Upper lobe of right lung (tissue), 1 donor: ENCODE results near the gene IQSEC1. TPM values are rescaled to one million over a fixed set of nuclear protein-coding genes. Genes with fewer than 3 reads are reported as not detected.

Experiments
- ATAC-seq: fragments of 200-7000 bp; cut with Tn5 transposase; one replicate; pipeline ENCODE4 v1.9.1; 2020; ENCODE audit warnings: mild to moderate bottlenecking, moderate library complexity
- DNase-seq: peaks from one replicate; pipeline ENCODE4 v3.0.0-alpha.2; 2020
- H3K27ac ChIP-seq: fragments of 200-600 bp; one replicate; pipeline ENCODE4 v1.8.0; 2022
- H3K27me3 ChIP-seq: fragments of 200-600 bp; one replicate; pipeline ENCODE4 v1.8.0; 2022; ENCODE audit warnings: mild to moderate bottlenecking
- H3K36me3 ChIP-seq: fragments of 200-600 bp; one replicate; pipeline ENCODE4 v1.8.0; 2022
- H3K4me1 ChIP-seq: fragments of 200-600 bp; one replicate; pipeline ENCODE4 v1.8.0; 2022
- H3K4me3 ChIP-seq: fragments of 200-600 bp; one replicate; pipeline ENCODE4 v1.8.0; 2022; ENCODE audit warnings: mild to moderate bottlenecking
- H3K9me3 ChIP-seq: fragments of 200-600 bp; one replicate; pipeline ENCODE4 v1.8.0; 2022
- CTCF ChIP-seq: fragments of 200-600 bp; IDR thresholded peaks from one replicate; pipeline ENCODE4 v1.8.0; 2022; ENCODE audit warnings: antibody characterized with exemption
- intact Hi-C: fragments of 100-400 bp; cut with DNase I; formaldehyde crosslinking; loops from one replicate; pipeline ENCODE4 v1.11.0; 2022
- total RNA-seq: library from RNA; stranded (reverse); fragmentation: NEBNext Ultra II Directional; extraction: Animal tissue kit (Norgen Biotek cat#: 25700); gene quantifications from one replicate; pipeline ENCODE4 v1.2.1, GENCODE V29; 2021
- donor health status: DM: no; HTN: yes; CAD: no; lungs with severe emphysema.

Gene IQSEC1
- total RNA-seq, 1 donor from 2014 or later: 61.6 TPM

- no peak for TF ChIP-seq CTCF
- peak overlapping the region; percentile 61 for H3K27ac ChIP-seq
- no peak for DNase-seq
- H3K9me3 ChIP-seq: no peaks in the 10 kb centered on the region
- H3K27me3 ChIP-seq: no peaks in the 10 kb centered on the region
- intact Hi-C loops: no loop called here
- H3K4me3 ChIP-seq: no peak overlapping the region
- peaks cover 55% of the 10 kb centered on the region for H3K4me1 ChIP-seq
- ATAC-seq: no peak
- no peaks in the 10 kb centered on the region for H3K36me3 ChIP-seq
These were observed 60.1 kb downstream of the IQSEC1 start for GRCh38 chr3:13013151-13013561.

DNA sequence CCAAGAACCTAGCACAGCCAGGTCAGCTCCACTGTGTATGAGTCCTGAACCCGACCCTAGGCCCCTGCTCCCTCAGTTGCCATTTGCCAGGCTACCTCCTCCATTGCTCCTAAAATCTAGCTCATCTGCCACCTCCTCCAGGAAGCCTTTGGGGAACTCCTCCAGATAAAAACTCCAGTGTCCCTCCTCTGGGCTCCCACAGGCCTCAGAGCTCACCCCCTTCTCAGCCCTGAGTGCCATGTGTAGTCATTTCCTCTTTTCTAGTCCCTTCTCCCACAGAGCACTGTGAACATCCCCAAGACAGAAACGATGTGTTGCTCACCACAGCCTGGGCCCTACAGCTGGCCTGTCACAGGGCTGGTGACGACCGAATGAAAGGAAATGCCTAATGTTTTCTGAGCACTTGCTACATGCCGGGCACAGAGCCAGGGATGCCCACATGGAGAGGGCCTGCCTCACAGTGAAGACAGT is 61.0 kb downstream of the IQSEC1 start:
- H3K27me3 ChIP-seq: no peaks in the 10 kb centered on the region
- H3K4me3 ChIP-seq: no peak overlapping the region
- TF ChIP-seq CTCF: no peak
- no peaks in the 10 kb centered on the region for H3K36me3 ChIP-seq
- ATAC-seq (peak; percentile 78), DNase-seq (peak; percentile 89)
- H3K9me3 ChIP-seq: no peaks in the 10 kb centered on the region
- H3K27ac ChIP-seq: peak overlapping the region; percentile 61
- H3K4me1 ChIP-seq: peaks cover 52% of the 10 kb centered on the region
- intact Hi-C loops: no loop called here

DNA sequence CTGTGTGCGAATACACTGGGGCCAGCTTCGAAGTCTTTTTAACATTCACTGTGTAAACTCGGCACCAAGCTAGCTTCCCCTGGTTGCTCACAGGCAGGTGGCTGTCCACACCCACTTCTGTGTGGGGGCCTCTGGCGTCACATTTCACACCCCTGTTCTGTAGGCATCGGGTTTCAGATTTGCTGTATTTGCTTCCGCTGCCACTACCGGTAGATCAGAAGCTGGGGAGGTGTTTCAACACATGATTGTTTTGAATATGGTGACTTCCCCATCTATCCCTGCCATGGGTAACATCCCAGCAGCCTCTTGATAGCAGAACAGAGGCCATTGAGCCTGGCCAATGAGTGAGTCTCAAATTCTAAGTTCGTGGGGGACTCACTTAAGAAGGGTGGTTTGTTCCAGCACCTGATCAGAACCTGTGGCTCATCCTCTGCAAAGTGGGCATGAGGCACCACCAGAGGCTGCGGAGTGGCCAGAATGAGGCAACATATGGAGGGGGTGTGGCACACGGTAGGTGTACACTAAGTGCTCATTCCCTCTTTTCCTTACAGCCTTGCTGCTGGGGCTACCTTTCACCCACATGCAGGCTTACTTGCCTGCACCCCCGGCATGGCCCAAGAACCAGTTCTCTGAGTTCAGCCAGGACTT is 61.5 kb downstream of the IQSEC1 start:
- peak; percentile 82 for DNase-seq

DNA sequence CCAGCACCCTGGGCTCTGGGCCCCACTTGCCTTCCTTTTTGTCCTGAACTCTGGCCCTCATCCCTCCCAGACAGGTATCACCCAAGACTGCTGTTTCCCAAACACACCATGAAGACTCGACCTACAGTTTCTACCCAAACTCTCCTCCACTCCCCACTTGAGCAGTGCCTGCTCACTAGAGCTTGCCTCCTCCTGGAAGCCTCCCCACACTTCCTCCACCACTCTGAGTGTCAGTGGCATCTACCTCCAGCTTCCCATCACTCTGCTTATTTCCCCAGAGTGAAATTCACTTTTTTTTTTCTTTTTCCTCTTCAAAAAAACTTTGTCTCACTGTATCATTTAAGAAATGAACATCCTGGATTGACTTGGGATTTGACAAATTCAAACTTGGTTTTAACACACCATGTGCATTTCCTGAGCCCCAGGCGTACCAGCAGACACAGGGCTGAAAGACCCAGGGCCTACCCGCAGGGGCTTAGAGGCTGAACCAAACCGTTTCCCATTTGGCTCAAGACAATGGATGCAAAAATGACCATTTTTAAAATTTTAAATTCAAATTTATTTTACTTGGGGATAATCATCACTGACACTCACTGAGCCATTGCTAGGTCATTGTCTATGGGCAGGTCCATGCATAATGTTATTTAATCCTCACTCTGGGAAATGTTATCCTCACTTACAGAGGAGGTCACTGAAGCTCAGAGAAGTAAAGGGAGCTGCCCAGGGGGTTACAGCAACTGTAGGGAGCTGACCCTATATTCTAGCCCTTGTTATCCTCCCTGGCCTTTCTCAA is 62.3 kb downstream of the IQSEC1 start:
- Histone ChIP-seq H3K9me3 (no peaks in the 10 kb centered on the region), H3K4me3 (no peak overlapping the region), H3K27me3 (no peaks in the 10 kb centered on the region), H3K36me3 (no peaks in the 10 kb centered on the region), H3K27ac (peak overlapping the region; percentile 61), H3K4me1 (peaks cover 42% of the 10 kb centered on the region)
- intact Hi-C loops: no loop called here
- TF ChIP-seq CTCF: no peak
- ATAC-seq (no peak), DNase-seq (no peak)

More for the DNA sequence above, 61.5 kb downstream of the IQSEC1 start:
- Histone ChIP-seq H3K9me3 (no peaks in the 10 kb centered on the region), H3K4me1 (peaks cover 48% of the 10 kb centered on the region), H3K27me3 (no peaks in the 10 kb centered on the region), H3K36me3 (no peaks in the 10 kb centered on the region), H3K4me3 (no peak overlapping the region), H3K27ac (peak overlapping the region; percentile 61)
- no peak for TF ChIP-seq CTCF
- intact Hi-C loops: no loop called here
- peak; percentile 44 for ATAC-seq

- H3K4me1 ChIP-seq: peaks cover 38% of the 10 kb centered on the region
- no peak for TF ChIP-seq CTCF
- H3K4me3 ChIP-seq: no peak overlapping the region
- H3K9me3 ChIP-seq: no peaks in the 10 kb centered on the region
- intact Hi-C loops: no loop called here
- no peaks in the 10 kb centered on the region for H3K27me3 ChIP-seq
- no peaks in the 10 kb centered on the region for H3K36me3 ChIP-seq
- DNase-seq: no peak
- ATAC-seq: no peak
- peak overlapping the region; percentile 20 for H3K27ac ChIP-seq
These were observed 63.3 kb downstream of the IQSEC1 start for GRCh38 chr3:13009946-13010315.
